ENCODE results near the gene VPS39.

VPS39 gene

DNA sequence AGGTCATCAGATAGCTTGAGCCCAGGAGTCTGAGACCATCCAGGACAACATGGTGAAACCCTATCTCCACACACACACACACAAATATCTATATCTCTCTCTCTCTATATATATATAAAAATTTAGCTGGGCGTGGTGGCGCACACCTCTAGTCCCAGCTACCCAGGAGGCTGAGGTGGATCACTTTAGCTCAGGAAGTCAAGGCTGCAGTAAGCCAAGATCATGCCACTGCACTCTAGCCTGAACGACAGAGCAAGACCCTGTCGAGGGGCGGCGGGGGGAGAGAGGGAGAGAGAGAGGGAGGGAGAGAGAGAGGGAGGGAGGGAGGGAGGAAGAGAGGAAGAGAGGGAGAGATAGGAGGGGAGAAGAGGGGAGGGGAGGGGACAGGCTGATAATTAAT is 79.6 kb downstream of the VPS39 start:
- DNase-seq = no peak

DNA sequence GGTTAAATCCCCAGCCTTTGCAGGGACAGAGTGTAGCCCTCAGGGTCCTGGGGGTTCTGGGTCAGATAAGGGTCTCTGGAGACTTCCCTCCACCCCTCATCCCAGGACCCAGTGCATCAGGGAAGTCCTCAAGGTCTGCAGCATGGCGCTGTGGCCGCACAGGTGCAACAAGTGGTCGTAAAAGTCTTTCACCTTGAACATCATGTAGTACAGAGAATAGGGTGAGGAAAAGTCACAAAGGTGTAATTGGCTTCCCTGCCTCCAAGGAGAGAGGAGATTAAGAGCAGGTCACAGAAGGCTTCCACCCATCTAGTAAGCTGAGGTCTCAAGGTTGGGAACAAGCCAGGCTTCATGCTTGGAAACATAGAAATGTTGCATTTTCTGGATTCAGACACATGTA is 84.6 kb downstream of the VPS39 start:
- no peak for DNase-seq

DNA sequence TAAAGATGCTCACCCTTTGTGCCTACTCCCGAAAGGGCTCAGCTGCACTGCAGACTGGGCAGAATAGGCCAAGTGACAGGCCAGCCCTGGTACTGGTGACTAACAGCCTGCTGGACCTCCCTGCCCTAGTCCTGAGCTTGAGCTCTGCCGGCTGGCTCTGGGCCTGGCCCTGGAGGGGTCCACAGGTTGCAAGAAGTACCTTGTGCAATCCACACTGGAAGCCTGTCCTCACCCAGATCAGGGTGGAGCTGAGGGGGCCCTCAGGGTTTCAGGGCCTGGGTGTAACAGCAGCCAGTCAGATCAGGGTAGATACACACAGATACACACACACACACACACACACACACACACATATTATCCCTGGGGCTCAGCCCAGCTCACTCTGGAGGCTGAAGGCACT is 86.4 kb downstream of the VPS39 start:
- no peak for DNase-seq

DNA sequence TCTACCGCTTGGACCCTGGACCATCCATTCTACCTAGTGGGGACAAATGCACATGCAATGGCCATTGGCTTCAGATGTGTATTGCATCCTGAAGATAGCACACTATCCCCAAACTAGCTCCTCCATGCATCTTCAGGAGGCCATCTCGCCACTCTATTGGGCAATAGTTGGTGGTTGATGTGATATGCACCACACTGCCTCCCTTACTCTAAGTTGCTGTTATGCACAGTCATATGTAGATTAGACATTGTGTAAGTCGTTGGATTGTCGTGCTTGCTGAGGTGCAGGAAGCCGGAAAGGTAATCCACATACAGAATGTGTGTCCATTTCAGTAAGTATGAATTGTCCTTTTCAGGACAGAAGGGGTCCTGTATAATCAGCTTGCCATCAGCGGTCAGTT is 87.1 kb downstream of the VPS39 start:
- DNase-seq = no peak

DNA sequence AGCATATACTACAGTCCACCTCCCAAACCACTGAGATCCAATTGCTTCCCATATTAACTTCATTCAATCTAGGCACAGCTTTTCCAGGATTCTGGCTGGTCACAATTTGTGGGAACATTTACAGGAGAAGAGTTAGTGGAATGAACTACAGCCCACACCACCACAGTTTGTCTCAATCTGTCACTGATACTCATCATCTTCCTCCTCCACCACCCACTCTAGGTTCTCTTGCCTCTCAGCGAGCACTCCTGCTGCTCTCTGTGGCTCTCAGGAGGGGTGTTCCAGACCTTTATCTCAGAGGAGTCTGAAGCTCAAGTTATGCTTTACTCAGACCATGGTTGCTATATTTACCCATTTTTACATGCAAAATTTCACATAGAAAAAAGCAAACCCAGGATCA is 87.8 kb downstream of the VPS39 start:
- DNase-seq = no peak

DNA sequence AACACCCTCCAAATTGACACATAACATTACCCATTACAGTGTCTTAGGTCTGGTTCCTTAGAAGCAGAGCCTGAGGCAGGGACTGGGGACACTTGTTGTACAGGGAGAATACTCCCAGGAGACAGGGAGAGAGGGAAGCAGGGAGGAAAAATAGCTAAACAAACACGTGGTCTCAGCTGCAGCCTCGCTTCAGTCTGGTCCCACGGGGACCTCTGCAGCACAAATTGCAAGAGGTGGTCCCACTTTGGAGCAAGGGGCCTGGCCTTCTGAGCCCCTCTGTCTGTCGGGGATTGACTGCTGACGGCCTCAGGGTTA is 88.7 kb downstream of the VPS39 start:
- no peak for DNase-seq

DNA sequence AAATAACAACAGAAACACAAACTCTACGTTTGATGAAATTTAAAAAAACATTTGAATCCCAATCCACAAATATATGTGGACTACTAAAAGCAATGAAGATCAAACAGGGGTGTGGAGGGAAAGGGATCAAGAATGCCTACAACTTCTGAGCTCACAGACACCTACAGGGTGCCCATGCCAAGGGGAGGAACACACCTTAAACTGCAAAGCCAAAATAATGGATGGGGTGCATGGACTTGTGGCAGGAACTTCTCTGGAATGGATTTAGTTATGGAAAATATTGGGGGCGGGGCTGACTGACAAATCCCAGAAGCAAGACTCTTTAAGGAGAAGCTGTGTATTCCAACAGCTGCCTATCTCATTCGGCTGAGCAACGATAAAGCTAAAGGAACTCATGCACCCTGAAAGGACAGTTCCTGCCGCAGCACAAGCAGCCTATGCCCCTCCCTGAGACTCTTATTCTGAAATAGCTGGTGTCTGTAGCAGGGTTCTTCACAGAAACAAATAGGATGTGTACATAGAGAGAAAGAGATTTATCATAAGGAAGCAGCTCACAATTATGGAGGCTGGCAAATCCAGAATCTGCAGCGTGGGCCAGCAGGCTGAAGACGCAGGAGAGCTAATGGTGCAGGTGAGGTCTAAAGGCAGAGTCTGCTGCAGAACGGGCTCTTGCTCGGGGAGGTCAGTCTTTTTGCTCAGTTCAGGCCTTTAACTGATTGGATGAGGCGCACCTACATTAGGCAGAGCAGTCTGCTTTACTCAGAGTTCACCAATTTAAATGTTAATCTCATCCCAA is 89.3 kb downstream of the VPS39 start:
- DNase-seq = no peak

DNA sequence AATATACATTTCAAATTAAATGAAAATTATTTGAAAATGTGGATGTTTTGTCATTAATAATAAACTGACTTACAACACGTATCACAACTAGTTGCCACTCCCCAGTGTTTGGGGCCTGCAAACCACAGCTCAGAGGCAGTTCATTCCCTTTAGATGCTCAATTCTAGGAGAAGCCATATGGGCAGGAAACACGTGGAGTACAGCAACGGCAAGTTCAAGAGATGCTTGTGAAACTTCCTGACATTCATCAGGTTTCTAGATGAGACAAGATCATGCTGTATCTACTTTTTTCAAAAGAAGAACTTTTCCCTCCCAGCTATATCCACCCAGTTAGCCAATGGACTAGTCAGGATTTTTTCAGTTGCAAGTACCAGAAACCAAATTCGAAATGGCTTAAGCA is 96.2 kb downstream of the VPS39 start:
- DNase-seq = no peak

DNA sequence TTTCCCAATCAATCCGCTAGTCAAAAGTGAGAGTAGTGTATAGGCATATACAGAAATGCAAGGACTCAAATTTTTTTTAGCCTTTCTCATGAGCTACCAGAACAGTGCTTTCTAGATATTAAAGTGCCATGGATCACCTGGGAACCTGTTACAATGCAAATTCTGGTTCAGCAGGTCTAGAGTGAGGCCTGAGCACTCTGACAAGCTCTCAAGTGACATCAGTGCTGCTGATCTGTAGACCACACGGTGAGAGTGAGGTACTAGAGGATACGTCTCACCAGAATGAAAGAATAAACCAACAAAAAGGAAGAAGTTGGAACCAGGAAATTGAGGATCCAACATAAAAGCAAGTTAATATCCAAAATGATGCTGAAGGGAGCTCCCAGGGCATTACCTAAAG is 97.7 kb downstream of the VPS39 start:
- DNase-seq = no peak

DNA sequence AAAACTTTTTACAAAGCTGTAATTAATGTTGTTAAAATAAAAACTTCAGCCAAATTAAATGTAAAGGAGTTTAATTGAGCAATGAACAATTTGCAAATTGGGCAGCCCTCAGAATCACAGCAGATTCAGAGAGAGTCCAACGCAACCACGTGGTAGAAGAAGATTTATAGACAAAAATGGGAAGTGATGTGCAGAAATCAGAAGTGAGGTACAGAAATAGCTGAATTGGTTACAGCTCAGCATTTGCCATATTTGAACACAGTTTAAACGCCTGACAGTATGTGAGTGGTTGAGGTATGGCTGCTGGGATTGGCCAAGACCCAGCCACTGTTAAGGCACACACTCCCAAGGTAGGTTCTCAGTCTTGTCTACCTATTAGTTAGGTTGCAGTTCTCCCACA is 99.3 kb downstream of the VPS39 start:
- DNase-seq = no peak

Measured in fibroblast of skin of back (primary cell).